GM19035 (cell line): ENCODE measurements around the gene ZNF2.
"Not testable (repeated sequence)": the region's sequence is repeated elsewhere in the genome, so short reads cannot be mapped to it uniquely, and the experiment has no call there.

Experiments
- ATAC-seq: cut with Tn5 transposase; IDR thresholded peaks from one replicate; pipeline ENCODE4 v1.9.1; 2021; ENCODE audit not compliant: unreplicated experiment

Gene ZNF2

DNA sequence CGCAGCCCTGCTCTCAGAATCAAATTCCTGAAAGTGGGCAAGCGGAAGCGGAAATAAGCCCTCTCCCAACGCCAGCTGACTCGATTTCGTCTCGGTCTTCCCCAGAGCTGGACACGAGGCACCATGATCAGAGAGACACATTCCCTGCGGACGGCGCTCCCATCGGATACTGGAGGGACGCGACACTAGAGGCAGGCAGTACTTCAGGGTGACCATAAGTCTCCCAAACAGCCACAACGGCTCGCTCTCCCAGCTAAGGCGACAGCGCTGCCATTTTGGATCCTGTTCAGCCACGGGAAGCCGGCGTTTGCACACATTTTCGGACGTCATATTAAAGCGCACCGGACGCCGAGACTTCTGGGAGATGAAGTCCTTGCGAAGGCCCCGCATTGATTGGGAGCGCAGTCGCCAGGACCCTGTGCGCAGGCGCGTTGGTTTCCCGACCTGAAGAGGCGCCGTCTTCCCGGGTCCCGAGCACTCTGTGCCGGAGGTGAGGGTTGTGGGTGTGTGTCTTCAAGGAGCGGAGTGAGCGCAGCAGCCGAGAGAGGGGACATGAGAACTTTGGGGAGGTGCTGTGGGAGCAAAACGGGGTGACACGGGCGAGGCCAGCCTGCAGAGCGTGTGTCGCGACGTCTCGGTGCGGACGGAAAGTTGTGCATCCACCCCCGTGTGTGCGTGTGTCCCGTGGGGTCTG, at the start of gene ZNF2:
Gene ZNF2, plus strand, starts transcription at position 439 of the 694 bp plus-strand sequence. CDS start 10,418 bp downstream, outside the sequence.
- ATAC-seq: peak; percentile 96

DNA sequence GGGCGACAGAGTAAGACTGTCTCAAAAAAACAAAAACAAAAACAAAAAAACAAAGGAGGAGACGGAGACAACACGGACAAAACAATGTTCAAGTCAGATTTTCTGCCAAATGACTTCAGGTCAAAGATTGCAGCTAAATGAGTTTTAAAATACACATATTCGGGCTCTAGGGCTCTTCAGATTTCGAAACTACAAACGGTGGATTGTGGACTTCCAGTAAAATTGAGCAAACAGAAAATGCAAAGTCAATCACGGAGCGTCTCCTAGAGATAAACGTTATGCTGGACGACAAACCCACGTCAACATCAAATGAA, 44.6 kb upstream of the ZNF2 start:
- peak; percentile 3 for ATAC-seq

DNA sequence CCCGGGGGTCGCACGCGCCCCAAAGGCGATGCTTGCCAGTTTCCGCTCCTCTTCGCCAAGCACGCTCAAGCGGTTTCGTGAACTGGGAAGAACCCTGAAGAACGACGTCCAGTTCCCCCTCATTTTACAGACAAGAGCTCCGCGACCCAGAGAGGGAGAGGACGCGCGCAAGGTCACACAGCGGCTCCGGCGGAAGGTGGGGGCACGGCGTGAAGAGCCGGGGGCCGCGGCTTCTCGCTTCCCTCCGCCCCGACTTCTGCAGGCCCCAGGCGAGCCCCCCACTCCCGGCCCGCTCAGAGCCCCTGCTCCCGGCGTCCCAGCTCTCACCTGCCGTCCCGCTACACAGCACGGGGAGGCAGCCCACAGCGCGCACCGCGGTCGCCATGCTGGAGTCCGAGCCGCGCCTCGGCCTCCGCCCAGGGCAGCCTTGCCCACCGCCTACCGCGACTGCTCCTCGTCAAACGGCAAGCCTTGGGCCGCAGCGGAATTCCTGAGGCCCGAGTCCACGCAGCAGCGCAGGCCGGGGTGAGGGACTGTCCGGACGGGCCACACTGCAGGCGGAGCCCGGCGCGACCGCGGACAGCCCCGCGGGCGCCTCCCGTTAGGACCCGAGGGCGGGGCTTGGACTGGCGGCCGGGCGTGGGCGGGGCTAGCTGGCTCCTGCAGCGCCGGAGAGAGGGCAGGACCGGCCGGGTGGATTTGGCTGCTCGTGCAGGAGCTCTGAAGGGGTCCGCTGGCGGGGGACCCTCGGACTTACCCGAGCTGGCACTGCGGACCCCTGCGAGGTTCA, 44.0 kb upstream of the ZNF2 start, which contains the start of gene MRPS5:
Gene MRPS5, minus strand, starts transcription at position 402 of the 790 bp plus-strand sequence. Its CDS starts 17 bp downstream, at position 385.
- ATAC-seq: peak; percentile 96

DNA sequence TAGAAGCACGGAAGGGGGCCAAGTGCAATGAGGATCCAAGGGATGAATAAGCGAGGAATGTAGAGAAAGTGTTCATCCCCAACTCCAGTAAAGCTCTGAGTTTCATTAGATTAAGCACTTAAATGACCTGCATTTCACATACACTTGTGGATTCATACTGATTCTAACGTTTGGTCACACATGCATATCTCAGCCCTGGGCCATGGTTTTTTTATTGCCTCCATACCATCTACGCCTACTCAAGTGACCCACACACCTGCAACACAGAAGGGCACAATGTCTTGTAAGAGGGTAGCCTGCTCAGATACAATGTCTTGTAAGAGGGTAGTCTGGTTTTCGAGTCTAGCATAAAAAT, 43.4 kb upstream of the ZNF2 start:
- ATAC-seq: peak; percentile 9

GRCh38 chr2:95138702-95139101, 26.9 kb upstream of the ZNF2 start:
- no peak for ATAC-seq

DNA sequence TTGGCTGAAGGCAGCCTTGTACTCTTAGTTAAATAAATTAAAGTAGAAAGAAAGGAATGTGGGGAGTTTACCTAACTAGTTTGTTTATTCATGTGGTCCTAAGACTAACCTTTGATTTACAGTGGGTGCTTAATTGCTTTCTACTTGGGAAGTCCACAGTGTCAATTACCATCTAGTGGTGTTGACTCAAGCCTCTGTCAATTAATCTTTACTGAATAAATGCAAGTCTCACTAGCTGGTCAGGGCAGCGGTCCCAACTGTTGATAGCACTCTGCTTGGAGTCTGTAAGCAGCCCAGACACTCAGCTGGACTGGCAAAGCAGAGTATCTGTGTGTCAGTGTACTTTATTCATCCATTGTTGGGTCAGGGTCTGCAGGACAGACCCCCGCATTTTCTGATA, 21.8 kb upstream of the ZNF2 start:
- no peak for ATAC-seq

- ATAC-seq: no peak
Measured at GRCh38 chr2:95149397-95149984, 16.1 kb upstream of the ZNF2 start.

- no peak for ATAC-seq
Measured at GRCh38 chr2:95158441-95158840, 7.2 kb upstream of the ZNF2 start.

DNA sequence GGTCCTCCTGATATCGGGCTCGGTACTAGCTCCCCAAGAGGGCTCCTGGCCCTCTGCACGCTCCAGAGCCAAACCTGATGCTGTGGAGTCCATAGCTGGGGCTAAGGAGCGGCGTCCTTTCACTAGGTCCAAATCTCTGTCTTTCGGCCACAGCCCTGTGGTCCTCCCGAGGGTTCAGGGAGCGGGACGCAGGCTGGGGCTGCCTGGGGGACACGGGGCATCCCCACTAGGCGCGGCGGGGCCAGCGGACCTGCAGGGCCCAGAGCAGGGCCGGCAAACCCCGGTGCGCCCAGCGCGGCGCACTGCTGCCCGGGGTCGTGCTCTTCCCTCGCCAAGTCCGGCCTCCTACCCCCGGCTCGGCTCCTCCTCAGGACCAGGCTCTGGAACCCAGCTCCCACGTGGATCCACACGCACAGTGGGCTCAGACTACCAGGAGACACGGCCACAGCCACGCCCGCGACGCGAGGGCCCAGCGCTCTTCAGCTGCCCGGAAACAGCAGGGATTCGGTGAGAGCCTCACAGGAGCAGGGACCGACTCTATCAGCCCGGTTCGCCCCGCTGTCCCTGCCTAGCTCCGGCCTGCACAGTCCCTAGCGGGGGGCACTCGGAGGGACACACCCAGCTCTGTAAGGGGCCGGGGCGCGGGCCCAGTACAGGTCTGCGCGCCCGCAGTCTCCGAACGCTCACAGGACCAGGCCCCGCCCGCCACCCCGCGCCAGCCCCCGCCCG, 6.6 kb upstream of the ZNF2 start:
- peak; percentile 47 for ATAC-seq

- ATAC-seq: peak; percentile 89
Measured at GRCh38 chr2:95159690-95160449, 5.7 kb upstream of the ZNF2 start, which contains the start of gene ZNF514. Gene ZNF514 (minus strand): TSS chr2:95159848. CDS start chr2:95153253, 6,595 bp downstream.

- peak; percentile 18 for ATAC-seq
Measured at GRCh38 chr2:95165030-95165370, 609 bp upstream of the ZNF2 start.

DNA sequence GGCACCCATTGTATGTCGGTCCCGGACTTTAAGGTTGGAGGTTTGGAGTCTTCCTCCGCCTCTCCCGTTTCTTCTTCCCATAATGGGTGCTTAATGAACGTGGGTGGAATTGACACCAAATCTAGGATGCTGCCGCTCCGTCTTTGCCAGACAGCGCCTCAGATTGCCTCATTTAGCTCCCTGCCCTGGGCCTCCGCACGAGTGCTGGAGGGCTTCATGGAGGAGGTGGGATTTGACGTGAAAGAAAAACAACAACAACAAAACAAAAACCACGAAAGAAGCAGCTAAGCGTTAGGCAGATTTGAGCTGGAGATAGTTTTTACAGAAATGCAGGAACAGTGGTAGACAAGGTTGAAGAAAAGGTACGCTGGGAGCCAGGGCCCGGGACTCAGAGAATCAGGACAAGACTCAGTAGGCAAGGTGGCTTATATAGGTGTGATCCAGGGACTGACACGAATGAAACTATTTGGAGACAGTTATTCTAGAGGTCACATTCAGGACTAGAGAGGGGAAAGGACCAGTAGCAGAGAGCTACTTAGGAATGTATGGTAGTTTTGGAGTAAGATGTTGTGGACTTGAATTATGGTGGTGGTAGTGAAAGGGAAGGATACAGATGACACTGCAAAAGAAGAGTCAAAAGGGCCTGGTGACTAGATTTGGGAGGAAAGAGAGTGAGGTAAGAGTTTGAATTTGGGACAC, 605 bp downstream of the ZNF2 start:
- peak; percentile 4 for ATAC-seq

- ATAC-seq: no peak
Measured at GRCh38 chr2:95171902-95172301, 6.3 kb downstream of the ZNF2 start.

GRCh38 chr2:95174031-95174542, 8.5 kb downstream of the ZNF2 start:
- no peak for ATAC-seq

DNA sequence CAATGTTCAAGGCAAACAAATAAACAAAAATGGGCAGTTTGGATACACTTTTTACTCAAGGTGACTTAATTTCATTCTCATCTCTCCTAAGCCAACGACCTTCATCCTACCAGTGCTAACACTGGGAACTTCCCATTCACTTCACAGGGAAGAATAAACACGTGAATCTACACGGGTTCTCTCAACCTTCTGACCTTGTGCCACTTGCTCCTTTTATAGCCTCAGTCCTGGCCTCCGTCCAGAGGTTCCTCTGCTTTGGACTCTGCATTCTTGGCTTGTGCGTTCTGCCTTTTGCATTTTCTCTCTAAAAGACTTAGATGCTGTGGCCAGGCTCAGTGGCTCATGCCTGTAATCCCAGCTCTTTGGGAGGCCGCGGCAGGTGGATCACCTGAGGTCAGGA, 13.8 kb downstream of the ZNF2 start:
- ATAC-seq: no peak

GRCh38 chr2:95181774-95182173, 16.2 kb downstream of the ZNF2 start:
- no peak for ATAC-seq

DNA sequence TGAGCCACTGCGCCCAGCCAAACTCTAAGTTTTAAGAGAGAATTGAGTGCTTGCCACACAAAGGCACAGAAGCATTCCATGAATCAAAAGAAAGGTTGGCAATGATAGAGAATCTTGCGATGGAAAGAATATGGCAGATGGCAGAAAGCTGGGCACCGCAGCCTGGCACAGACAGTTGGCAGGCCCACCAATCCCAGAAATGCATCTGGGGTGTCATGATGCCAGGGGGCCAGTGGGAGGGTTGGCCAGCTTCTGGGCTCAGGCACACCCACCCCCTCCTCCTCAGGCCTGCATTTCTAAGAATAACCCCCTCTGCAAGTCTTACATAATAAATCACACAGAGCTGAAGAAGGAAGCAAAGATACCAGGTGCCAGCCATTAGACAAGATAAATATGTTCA, 19.6 kb downstream of the ZNF2 start:
- ATAC-seq: no peak

DNA sequence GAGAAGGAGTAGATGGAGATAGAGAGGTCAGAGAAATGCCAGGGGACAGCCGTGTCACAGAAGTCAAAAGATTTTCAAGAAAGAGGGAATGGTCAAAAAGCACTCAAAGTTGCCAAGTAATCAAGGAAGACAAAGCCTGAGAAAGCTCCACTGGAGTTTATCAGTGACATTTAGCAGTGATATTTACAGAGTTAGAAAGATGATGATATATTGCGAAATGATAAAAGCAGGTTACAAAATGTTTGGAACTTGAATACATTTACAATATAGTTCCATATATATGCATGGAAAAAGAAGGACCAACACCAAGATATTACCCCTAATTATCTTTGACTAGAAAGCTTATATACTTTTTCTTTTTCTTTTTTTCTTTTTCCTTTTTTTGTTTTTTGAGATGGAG, 20.4 kb downstream of the ZNF2 start:
- ATAC-seq: no peak

DNA sequence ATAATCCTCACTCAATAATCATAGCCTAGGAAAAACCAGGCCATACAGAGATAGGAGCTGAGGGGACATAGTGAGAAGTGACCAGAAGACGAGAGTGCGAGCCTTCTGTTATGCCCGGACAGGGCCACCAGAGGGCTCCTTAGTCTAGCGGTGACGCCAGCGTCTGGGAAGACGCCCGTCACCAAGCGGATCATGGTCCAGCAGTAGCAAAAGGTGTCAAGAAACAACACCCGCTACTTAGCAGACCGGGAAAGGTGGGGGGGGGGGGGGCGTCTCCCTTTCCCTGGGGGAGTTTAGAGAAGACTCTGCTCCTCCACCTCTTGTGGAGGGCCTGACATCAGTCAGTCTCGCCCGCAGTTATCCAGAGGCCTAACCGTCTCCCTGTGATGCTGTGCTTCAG, 27.3 kb downstream of the ZNF2 start:
- not testable (repeated sequence) for ATAC-seq

GRCh38 chr2:95203911-95204310, 38.3 kb downstream of the ZNF2 start:
- no peak for ATAC-seq
